ENCODE results near the gene CD248.

CD248 gene

DNA sequence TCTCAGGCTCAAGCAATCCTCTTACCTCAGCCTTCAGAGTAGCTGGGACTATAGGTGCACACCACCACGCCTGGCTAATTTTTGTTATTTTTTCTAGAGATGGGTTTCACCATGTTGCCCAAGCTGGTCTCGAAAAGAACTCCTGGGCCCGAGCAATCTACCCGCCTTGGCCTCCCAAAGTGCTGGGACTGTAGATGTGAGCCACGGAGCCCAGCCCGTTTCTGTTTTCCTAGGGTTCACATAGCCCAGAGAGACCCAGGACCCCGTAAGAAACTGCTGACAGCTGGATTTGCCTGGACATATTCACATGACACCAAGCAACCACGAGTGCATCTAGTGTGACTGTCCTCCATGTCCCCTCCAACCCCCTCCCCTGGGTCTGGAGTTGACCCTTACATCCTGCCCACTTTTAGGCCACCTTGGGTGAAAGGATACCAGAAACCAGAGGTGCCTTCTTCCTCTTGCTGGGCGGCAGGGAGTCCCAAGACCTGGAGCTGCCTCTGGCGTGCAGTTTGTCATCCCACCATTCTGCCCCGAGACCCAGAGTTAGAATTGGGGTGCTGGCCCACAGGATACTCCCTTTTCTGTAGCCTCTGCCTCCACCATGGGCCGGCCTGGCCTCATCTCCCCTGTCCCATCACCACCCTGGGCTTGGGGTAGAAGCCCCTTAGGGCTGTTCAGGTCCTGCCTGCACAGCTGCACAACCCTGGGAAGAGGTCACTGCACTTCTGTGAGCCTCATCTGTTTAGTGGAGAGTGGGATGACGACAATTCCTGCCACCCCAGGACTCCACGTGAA is 23.0 kb upstream of the CD248 start:
- TF ChIP-seq CTCF (IDR thresholded peaks at IDR 0.05; ENCODE audit: low read depth, low read length, missing control alignments), result no peak
- H3K4me3 ChIP-seq (ENCODE audit: low read depth, low read length), result no peak overlapping the region
- no peak for DNase-seq (ENCODE audit: low read depth)

- DNase-seq (ENCODE audit: low read depth), result no peak
- H3K4me3 ChIP-seq (ENCODE audit: low read depth, low read length), result no peak overlapping the region
- TF ChIP-seq CTCF (IDR thresholded peaks at IDR 0.05; ENCODE audit: low read depth, low read length, missing control alignments), result no peak
These were observed 22.4 kb upstream of the CD248 start for GRCh38 chr11:66339162-66339675.

DNA sequence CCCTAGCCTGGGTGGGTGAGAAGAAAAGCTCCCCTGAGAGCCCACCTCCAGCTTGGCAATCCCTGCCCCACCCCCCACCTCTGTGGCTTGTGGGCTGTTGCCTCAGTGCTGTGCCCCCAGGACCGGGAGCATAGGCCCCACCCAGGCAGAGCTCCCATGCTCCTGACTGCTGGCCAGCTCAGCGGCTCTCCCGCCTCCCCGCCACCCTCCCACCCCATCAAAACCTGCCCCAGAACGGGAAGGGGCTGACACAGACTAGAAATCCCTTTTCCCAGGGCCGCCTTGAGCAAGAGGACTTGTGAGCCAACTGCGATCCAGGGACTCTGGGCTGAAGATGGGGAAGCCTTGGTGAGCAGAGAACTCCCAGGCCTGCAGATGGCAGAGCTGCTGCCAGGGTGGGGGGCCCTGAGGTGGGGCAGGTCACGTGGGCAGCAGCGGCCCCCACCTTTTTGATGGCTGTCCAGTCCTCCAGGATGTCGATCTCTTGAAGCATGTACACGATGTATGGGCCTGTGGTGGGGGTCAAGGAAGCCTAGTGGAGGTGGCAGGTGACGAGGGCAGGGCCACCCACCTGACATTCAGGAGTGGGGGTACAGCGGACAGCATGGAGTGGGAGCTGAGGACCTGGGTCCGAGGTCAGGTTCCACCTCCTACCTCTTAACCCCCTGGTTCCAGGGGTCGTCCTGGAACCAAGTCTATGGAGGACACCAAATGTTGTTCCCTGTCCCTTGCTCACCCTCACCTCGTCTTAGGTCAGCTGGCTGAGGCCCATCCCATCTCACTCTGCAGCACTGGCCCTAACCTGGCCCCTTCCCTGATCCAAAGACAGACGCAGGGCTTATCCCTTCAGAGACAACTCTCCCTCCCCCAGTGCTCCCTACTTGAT is 21.7 kb upstream of the CD248 start:
- no peak for DNase-seq (ENCODE audit: low read depth)
- no peak overlapping the region for H3K4me3 ChIP-seq (ENCODE audit: low read depth, low read length)
- TF ChIP-seq CTCF (IDR thresholded peaks at IDR 0.05; ENCODE audit: low read depth, low read length, missing control alignments), result no peak

- no peak for DNase-seq (ENCODE audit: low read depth)
- TF ChIP-seq CTCF (IDR thresholded peaks at IDR 0.05; ENCODE audit: low read depth, low read length, missing control alignments), result no peak
- H3K4me3 ChIP-seq (ENCODE audit: low read depth, low read length), result no peak overlapping the region
These were observed 20.5 kb upstream of the CD248 start for GRCh38 chr11:66337103-66337899.

DNA sequence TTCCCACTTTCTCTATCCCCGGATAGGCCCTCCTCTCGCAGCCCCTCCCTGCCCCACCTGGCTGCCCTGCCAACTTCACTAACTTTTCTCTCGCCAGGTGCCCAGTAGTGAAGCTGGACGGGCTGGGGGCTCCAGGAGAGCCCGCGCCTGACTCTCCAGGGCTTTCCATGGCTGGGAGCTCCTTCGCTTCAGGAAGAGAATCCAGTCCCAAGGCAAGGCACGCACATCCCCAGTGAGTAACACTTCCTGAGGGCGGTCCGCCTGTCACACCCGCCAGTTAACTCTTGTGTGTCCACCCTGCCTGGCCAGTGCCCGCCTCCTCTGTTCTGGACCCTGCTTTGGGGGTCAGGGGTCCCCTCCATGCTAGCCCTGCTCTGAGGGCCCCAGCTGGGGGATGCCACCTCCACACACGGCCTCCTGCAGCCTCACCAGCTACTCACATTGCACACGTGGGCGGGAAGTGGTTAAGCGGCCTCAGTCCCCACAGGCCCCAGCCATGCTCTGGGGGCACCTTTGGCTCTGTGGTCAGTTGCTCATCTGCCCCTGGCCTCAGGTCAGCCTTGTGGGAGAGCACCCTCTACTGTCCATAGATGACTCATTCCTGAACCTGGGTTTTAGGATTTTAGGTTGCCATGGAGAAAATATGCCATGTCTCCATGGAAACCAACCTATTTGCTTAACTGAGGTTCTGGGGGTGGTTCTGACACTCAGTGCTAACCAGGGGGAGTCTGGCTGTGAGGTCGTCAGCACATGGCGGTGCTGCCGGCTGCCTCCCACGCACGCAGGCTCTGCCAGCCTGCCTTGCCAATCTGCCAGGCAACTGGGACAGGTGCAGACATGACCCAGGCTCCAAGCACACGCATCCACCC is 19.6 kb upstream of the CD248 start, which contains the start of gene RIN1:
Gene RIN1 (minus strand): TSS at position 201 of the 869 bp plus-strand sequence. CDS start 32 bp downstream, at position 169.
- DNase-seq (ENCODE audit: low read depth), result peak; percentile 50
- TF ChIP-seq CTCF (IDR thresholded peaks at IDR 0.05; ENCODE audit: low read depth, low read length, missing control alignments), result peak; percentile 13
- no peak within 1 kb of the TSS for H3K4me3 ChIP-seq (ENCODE audit: low read depth, low read length)
